Measurements from ENCODE around the gene TRMO.

Gene TRMO

GRCh38 chr9:97873425-97873824, 48.9 kb downstream of the TRMO start:
- TF ChIP-seq POLR2AphosphoS5 (IDR thresholded peaks at IDR 0.05; ENCODE audit: low read depth, low read length) (no peak), FOXP2 (optimal IDR thresholded peaks at IDR 0.05; ENCODE audit: borderline replicate concordance, extremely low read depth, extremely low read length, insufficient read depth) (no peak), SIN3A (IDR thresholded peaks at IDR 0.05; ENCODE audit: borderline replicate concordance, insufficient read depth, low read length) (no peak), REST (IDR thresholded peaks at IDR 0.05; ENCODE audit: insufficient read depth in 1 of 2, low read depth in 2 of 2, low read length in 2 of 2) (no peak), TAF1 (IDR thresholded peaks at IDR 0.05; ENCODE audit: borderline replicate concordance, insufficient read depth, low read length) (no peak)

- TF ChIP-seq SIN3A (IDR thresholded peaks at IDR 0.05; ENCODE audit: borderline replicate concordance, insufficient read depth, low read length) (no peak), POLR2AphosphoS5 (IDR thresholded peaks at IDR 0.05; ENCODE audit: low read depth, low read length) (no peak), TAF1 (IDR thresholded peaks at IDR 0.05; ENCODE audit: borderline replicate concordance, insufficient read depth, low read length) (no peak), FOXP2 (optimal IDR thresholded peaks at IDR 0.05; ENCODE audit: borderline replicate concordance, extremely low read depth, extremely low read length, insufficient read depth) (no peak), REST (IDR thresholded peaks at IDR 0.05; ENCODE audit: insufficient read depth in 1 of 2, low read depth in 2 of 2, low read length in 2 of 2) (no peak)
Measured at GRCh38 chr9:97868859-97869258, 53.4 kb downstream of the TRMO start.

GRCh38 chr9:97866848-97867247, 55.5 kb downstream of the TRMO start:
- TF ChIP-seq TAF1 (IDR thresholded peaks at IDR 0.05; ENCODE audit: borderline replicate concordance, insufficient read depth, low read length) (no peak), REST (IDR thresholded peaks at IDR 0.05; ENCODE audit: insufficient read depth in 1 of 2, low read depth in 2 of 2, low read length in 2 of 2) (no peak), FOXP2 (optimal IDR thresholded peaks at IDR 0.05; ENCODE audit: borderline replicate concordance, extremely low read depth, extremely low read length, insufficient read depth) (no peak), SIN3A (IDR thresholded peaks at IDR 0.05; ENCODE audit: borderline replicate concordance, insufficient read depth, low read length) (no peak), POLR2AphosphoS5 (IDR thresholded peaks at IDR 0.05; ENCODE audit: low read depth, low read length) (no peak)

- no peak for TF ChIP-seq FOXP2 (optimal IDR thresholded peaks at IDR 0.05; ENCODE audit: borderline replicate concordance, extremely low read depth, extremely low read length, insufficient read depth)
- no peak for TF ChIP-seq REST (IDR thresholded peaks at IDR 0.05; ENCODE audit: insufficient read depth in 1 of 2, low read depth in 2 of 2, low read length in 2 of 2)
- no peak for TF ChIP-seq POLR2AphosphoS5 (IDR thresholded peaks at IDR 0.05; ENCODE audit: low read depth, low read length)
- no peak for TF ChIP-seq TAF1 (IDR thresholded peaks at IDR 0.05; ENCODE audit: borderline replicate concordance, insufficient read depth, low read length)
- TF ChIP-seq SIN3A (IDR thresholded peaks at IDR 0.05; ENCODE audit: borderline replicate concordance, insufficient read depth, low read length), result no peak
Measured at GRCh38 chr9:97866300-97866699, 56.0 kb downstream of the TRMO start.

- TF ChIP-seq SIN3A (IDR thresholded peaks at IDR 0.05; ENCODE audit: borderline replicate concordance, insufficient read depth, low read length) (no peak), TAF1 (IDR thresholded peaks at IDR 0.05; ENCODE audit: borderline replicate concordance, insufficient read depth, low read length) (no peak), REST (IDR thresholded peaks at IDR 0.05; ENCODE audit: insufficient read depth in 1 of 2, low read depth in 2 of 2, low read length in 2 of 2) (no peak), FOXP2 (optimal IDR thresholded peaks at IDR 0.05; ENCODE audit: borderline replicate concordance, extremely low read depth, extremely low read length, insufficient read depth) (no peak), POLR2AphosphoS5 (IDR thresholded peaks at IDR 0.05; ENCODE audit: low read depth, low read length) (no peak)
Measured at GRCh38 chr9:97864396-97864795, 57.9 kb downstream of the TRMO start.
